Neural crest cell (in vitro differentiated cells): ENCODE results near the gene ABHD15. TPM values are rescaled to one million over a fixed set of nuclear protein-coding genes. Genes with fewer than 3 reads are reported as not detected.

Source experiments
- DNase-seq: peaks from one replicate; pipeline ENCODE4 v3.0.0; 2021; ENCODE audit warnings: low read depth, mixed read lengths, low spot score
- H3K27ac Mint-ChIP-seq: one replicate; pipeline ENCODE4 v1.8.0; 2021; ENCODE audit warnings: mild to moderate bottlenecking, mixed read lengths; ENCODE audit not compliant: unreplicated experiment
- H3K27me3 Mint-ChIP-seq: 2 replicates; pipeline ENCODE4 v1.8.0; 2021; ENCODE audit warnings: low read depth, mild to moderate bottlenecking, mixed read lengths
- H3K36me3 Mint-ChIP-seq: 2 replicates; pipeline ENCODE4 v1.8.0; 2021; ENCODE audit warnings: low read depth, mild to moderate bottlenecking, mixed read lengths
- H3K4me1 Mint-ChIP-seq: 2 replicates; pipeline ENCODE4 v1.8.0; 2021; ENCODE audit warnings: mixed read lengths
- H3K4me3 Mint-ChIP-seq: one replicate; pipeline ENCODE4 v1.8.0; 2021; ENCODE audit warnings: mild to moderate bottlenecking, mixed read lengths
- H3K9me3 Mint-ChIP-seq: 2 replicates; pipeline ENCODE4 v1.8.0; 2021; ENCODE audit warnings: mixed read lengths
- CTCF ChIP-seq: fragments of 200-600 bp; sonication (generic); conservative IDR thresholded peaks from 2 replicates; pipeline ENCODE4 v1.5.0; 2021; ENCODE audit warnings: antibody characterized with exemption, mild to moderate bottlenecking
- long read RNA-seq: library from polyadenylated mRNA; unstranded; transcript quantifications from one replicate; pipeline ENCODE4 v2.0.0, GENCODE V29; 2020
- total RNA-seq: library from RNA; stranded (reverse); gene quantifications from 2 replicates; pipeline ENCODE4 v1.2.1, GENCODE V29; 2021

ABHD15 gene
- 3.7 and 4.2 TPM in 2 replicates for total RNA-seq
- long read RNA-seq, partial matches to known transcripts, result 0 of 3 reads
- long read RNA-seq, other reads (novel, unspliced or antisense), result 3 of 3 reads

- H3K27ac Mint-ChIP-seq, result no peak within 1 kb of the TSS
- H3K4me1 Mint-ChIP-seq, result peaks cover 26% of the 10 kb centered on the region
- no peak for DNase-seq
- TF ChIP-seq CTCF, result no peak
- H3K9me3 Mint-ChIP-seq, result no peaks in the 10 kb centered on the region
- H3K4me3 Mint-ChIP-seq, result peak within 1 kb of the TSS; percentile 97
- peaks cover 49% of the 10 kb centered on the region for H3K27me3 Mint-ChIP-seq
- no peaks in the 10 kb centered on the region for H3K36me3 Mint-ChIP-seq
These were observed at the start of gene ABHD15 for GRCh38 chr17:29566473-29567303. ABHD15 (minus strand) TSS chr17:29567037; CDS start chr17:29566966, 71 bp downstream.

- Mint-ChIP-seq H3K36me3 (peaks cover 4% of the 10 kb centered on the region), H3K4me3 (peak overlapping the region; percentile 87), H3K9me3 (no peaks in the 10 kb centered on the region), H3K4me1 (peaks cover 28% of the 10 kb centered on the region), H3K27me3 (peaks cover 65% of the 10 kb centered on the region), H3K27ac (no peak overlapping the region)
- DNase-seq, result peak; percentile 69
- TF ChIP-seq CTCF, result no peak
These were observed 48.9 kb upstream of the ABHD15 start for GRCh38 chr17:29615492-29616299.

- Mint-ChIP-seq H3K9me3 (no peaks in the 10 kb centered on the region), H3K27me3 (peaks cover 59% of the 10 kb centered on the region), H3K36me3 (peaks cover 6% of the 10 kb centered on the region), H3K4me1 (peaks cover 28% of the 10 kb centered on the region), H3K4me3 (peak overlapping the region; percentile 56), H3K27ac (no peak overlapping the region)
- DNase-seq, result no peak
- no peak for TF ChIP-seq CTCF
These were observed 48.2 kb upstream of the ABHD15 start for GRCh38 chr17:29615048-29615385.

- Mint-ChIP-seq H3K9me3 (no peaks in the 10 kb centered on the region), H3K27ac (peak overlapping the region; percentile 96), H3K27me3 (peaks cover 53% of the 10 kb centered on the region), H3K4me1 (peaks cover 28% of the 10 kb centered on the region), H3K4me3 (peak overlapping the region; percentile 56), H3K36me3 (peaks cover 7% of the 10 kb centered on the region)
- DNase-seq, result no peak
- TF ChIP-seq CTCF, result no peak
These were observed 47.7 kb upstream of the ABHD15 start for GRCh38 chr17:29614349-29615047.

- Mint-ChIP-seq H3K36me3 (peaks cover 8% of the 10 kb centered on the region), H3K4me1 (peaks cover 28% of the 10 kb centered on the region), H3K9me3 (no peaks in the 10 kb centered on the region), H3K27me3 (peaks cover 47% of the 10 kb centered on the region), H3K27ac (no peak overlapping the region), H3K4me3 (peak overlapping the region; percentile 54)
- DNase-seq, result no peak
- TF ChIP-seq CTCF, result no peak
These were observed 47.0 kb upstream of the ABHD15 start for GRCh38 chr17:29613856-29614255.
